HUDEP-2 (cell line): ENCODE measurements around the gene ADAM11.
"Not testable (repeated sequence)": the region's sequence is repeated elsewhere in the genome, so short reads cannot be mapped to it uniquely, and the experiment has no call there.

Source experiments
- DNase-seq, 76 experiments: peaks; one replicate each; lab custom pipeline; 2025; ENCODE audit not compliant: unreplicated experiment in 76 of 76; lab: John Stamatoyannopoulos, UW

The ADAM11 gene

GRCh38 chr17:44755180-44755579 is 3.6 kb upstream of the ADAM11 start:
- not testable (repeated sequence) for DNase-seq

GRCh38 chr17:44757045-44757917 is 1.5 kb upstream of the ADAM11 start:
- DNase-seq, result no peak

- DNase-seq, result no peak
Observed at GRCh38 chr17:44757918-44758413, 822 bp upstream of the ADAM11 start.

GRCh38 chr17:44759086-44759915 is 513 bp downstream of the ADAM11 start:
- DNase-seq, result no peak

GRCh38 chr17:44759916-44760243 is 1.1 kb downstream of the ADAM11 start:
- no peak for DNase-seq

GRCh38 chr17:44760474-44761308 is 1.9 kb downstream of the ADAM11 start:
- no peak for DNase-seq

- no peak for DNase-seq
Observed at GRCh38 chr17:44761932-44762810, 3.4 kb downstream of the ADAM11 start.

- no peak for DNase-seq
Observed at GRCh38 chr17:44763170-44763569, 4.4 kb downstream of the ADAM11 start.

- DNase-seq, result no peak
Observed at GRCh38 chr17:44765965-44766364, 7.2 kb downstream of the ADAM11 start.

GRCh38 chr17:44766409-44767038 is 7.7 kb downstream of the ADAM11 start:
- DNase-seq, result no peak

GRCh38 chr17:44767493-44767892 is 8.7 kb downstream of the ADAM11 start:
- no peak for DNase-seq

- DNase-seq, result no peak
Observed at GRCh38 chr17:44768505-44769142, 9.8 kb downstream of the ADAM11 start.

GRCh38 chr17:44769230-44769629 is 10.4 kb downstream of the ADAM11 start:
- DNase-seq, result no peak

GRCh38 chr17:44769647-44770084 is 10.9 kb downstream of the ADAM11 start:
- DNase-seq, result no peak

GRCh38 chr17:44770166-44770925 is 11.6 kb downstream of the ADAM11 start:
- DNase-seq, result no peak

GRCh38 chr17:44772308-44773045 is 13.7 kb downstream of the ADAM11 start:
- DNase-seq, result no peak

GRCh38 chr17:44773140-44773539 is 14.4 kb downstream of the ADAM11 start:
- no peak for DNase-seq
